Measurements from ENCODE around the gene ZNF879. TPM values are rescaled to one million over a fixed set of nuclear protein-coding genes. Genes with fewer than 3 reads are reported as not detected.

Gene ZNF879
- total and polyA plus RNA-seq, 7 experiments from 2014 or later = 4.2 to 20.0 (median 6.5) TPM

DNA sequence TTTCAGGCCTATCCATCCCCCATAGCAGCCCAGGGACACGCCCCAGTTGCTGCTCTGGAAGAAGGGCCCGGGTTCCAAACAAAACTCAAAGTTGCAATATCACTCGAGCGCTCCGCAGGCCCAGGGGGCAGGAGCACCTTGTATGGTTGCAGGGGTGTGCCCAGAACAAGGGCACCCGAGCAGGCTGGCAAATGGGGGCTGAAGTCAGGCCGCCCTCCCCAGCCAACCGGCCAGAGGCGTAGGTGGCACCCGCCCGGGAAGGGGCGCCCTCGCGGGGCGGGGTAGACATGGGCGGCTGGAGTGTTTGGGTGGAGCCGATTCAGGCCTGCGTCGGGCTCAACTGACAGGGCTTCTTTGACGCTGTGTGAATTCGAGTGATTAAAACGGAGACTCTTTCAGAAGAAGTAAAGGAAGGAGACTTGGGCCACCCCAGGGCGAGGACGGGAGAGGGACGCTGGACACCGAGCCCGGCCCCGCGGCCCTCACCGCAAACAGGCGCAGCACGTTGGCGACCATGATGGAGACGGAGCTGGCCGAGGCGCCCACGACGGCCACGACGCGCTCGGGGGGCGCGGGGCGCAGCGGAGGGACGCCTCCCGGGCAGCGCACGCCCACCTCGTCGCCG lies 29.5 kb upstream of the ZNF879 start:
- DNase-seq (no peak), ATAC-seq (no peak)
- no peaks in the 10 kb centered on the region for H3K27me3 ChIP-seq (ENCODE audit: control insufficient read depth in 2 of 2, insufficient read depth in 2 of 2, low read length in 2 of 2)
- Mint-ChIP-seq H3K4me1 (peaks cover 0 to 15% (median 9%) of the 10 kb centered on the region in 7 donors), H3K4me3 (peak overlapping the region in 2 of 10 donors; percentile 23 to 60), H3K36me3 (peaks cover 0 to 9% (median 4%) of the 10 kb centered on the region in 5 donors), H3K9me3 (peaks cover 0 to 20% (median 6%) of the 10 kb centered on the region in 11 donors), H3K27ac (no peak overlapping the region), H3K27me3 (peaks cover 22 to 42% (median 30%) of the 10 kb centered on the region in 5 donors)
- H3K4me3 ChIP-seq (ENCODE audit: low read length) = no peak overlapping the region
- intact Hi-C loops (cut with micrococcal nuclease) = no loop called here
- no peaks in the 10 kb centered on the region for H3K4me1 ChIP-seq (ENCODE audit: control insufficient read depth in 2 of 2, insufficient read depth in 2 of 2, low read length in 2 of 2)
- H3K36me3 ChIP-seq (ENCODE audit: control insufficient read depth in 2 of 3, insufficient read depth in 3 of 3, low read length in 3 of 3) = no peaks in the 10 kb centered on the region
- H3K9me3 ChIP-seq (ENCODE audit: control insufficient read depth in 2 of 3, low read length in 3 of 3) = peaks cover 0 to 12% (median 0%) of the 10 kb centered on the region in 3 experiments
- H3K27ac ChIP-seq (ENCODE audit: low read depth, low read length) = no peak overlapping the region
- CTCF ChIA-PET = no interaction called here
- POLR2A ChIA-PET = no interaction called here

DNA sequence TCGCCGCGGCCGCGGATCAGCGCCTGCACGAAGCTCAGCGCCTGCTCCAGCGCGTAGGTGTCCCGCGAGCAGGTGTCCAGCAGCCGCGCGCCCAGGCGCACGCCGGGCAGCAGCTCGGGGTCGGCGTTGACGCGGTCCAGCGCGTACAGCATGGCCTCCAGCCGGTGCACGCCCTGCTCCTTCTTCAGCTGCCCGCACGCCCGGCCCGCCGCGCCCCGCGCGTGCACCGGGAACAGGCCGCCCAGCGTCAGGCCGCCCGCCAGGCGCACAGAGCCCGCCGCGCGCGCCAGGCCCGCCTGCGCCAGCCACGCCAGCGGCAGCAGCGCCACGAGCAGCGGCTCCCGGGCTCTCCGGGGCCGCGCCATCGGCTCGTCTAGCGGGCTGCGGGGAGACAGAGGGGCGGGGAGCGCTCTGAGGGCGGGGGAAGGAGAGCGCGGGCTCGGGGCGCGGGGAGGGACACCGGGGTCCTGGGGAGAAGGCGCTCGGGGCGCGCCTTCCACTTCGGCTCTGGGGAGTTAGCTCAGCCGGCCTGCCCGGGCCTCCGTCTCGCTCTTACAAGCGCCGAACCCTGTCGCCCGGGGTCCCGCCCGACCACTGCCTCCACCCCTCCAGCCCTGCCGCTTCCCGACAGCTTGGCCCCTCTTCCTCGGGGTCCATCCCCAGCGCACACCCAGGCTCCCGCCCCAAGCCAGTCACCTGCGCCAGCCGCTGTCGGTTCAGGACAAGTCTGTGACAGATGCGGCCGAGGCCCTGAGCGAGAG lies 28.8 kb upstream of the ZNF879 start, which contains the start of gene GRM6:
Gene GRM6, minus strand, starts transcription at position 741 of the 761 bp plus-strand sequence. Its CDS starts 376 bp downstream, at position 365.
- DNase-seq (no peak), ATAC-seq (no peak)
- H3K36me3 ChIP-seq (ENCODE audit: control insufficient read depth in 2 of 3, insufficient read depth in 3 of 3, low read length in 3 of 3) = no peaks in the 10 kb centered on the region
- peaks cover 0 to 18% (median 6%) of the 10 kb centered on the region in 11 donors for H3K9me3 Mint-ChIP-seq
- peaks cover 22 to 42% (median 30%) of the 10 kb centered on the region in 5 donors for H3K27me3 Mint-ChIP-seq
- intact Hi-C loops (cut with micrococcal nuclease) = no loop called here
- peak within 1 kb of the TSS in 2 of 9 donors; percentile 25 to 62 for H3K27ac Mint-ChIP-seq
- H3K9me3 ChIP-seq (ENCODE audit: control insufficient read depth in 2 of 3, low read length in 3 of 3) = peaks cover 0 to 6% (median 0%) of the 10 kb centered on the region in 3 experiments
- CTCF ChIA-PET = no interaction called here
- H3K4me1 ChIP-seq (ENCODE audit: control insufficient read depth in 2 of 2, insufficient read depth in 2 of 2, low read length in 2 of 2) = no peaks in the 10 kb centered on the region
- peak within 1 kb of the TSS in 3 of 10 donors; percentile 44 to 66 (median 46) for H3K4me3 Mint-ChIP-seq
- POLR2A ChIA-PET = no interaction called here
- peaks cover 0 to 9% (median 4%) of the 10 kb centered on the region in 5 donors for H3K36me3 Mint-ChIP-seq
- H3K27ac ChIP-seq (ENCODE audit: low read depth, low read length) = no peak within 1 kb of the TSS
- peaks cover 0 to 15% (median 9%) of the 10 kb centered on the region in 7 donors for H3K4me1 Mint-ChIP-seq
- H3K4me3 ChIP-seq (ENCODE audit: low read length) = no peak within 1 kb of the TSS
- no peaks in the 10 kb centered on the region for H3K27me3 ChIP-seq (ENCODE audit: control insufficient read depth in 2 of 2, insufficient read depth in 2 of 2, low read length in 2 of 2)

DNA sequence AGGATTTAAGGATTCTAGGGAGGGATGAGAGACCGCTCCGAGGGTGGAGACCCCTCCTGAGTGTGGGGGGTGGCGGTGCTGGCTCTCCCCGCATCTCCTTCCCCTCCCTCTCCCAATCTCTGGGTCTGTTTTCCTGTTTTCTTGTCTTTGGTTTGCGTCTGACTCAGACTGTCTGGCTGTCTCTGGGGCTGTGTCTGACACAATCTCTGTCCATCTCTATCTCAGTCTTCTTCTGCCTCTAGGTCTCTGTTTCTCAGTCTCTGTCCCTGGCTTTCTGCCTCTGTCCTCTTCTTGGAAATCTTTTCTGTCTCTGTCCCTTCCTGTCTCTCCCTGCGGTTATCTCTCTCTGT lies 28.3 kb upstream of the ZNF879 start:
- Mint-ChIP-seq H3K27ac (peak overlapping the region in 2 of 9 donors; percentile 25 to 62), H3K9me3 (peaks cover 0 to 16% (median 3%) of the 10 kb centered on the region in 11 donors), H3K36me3 (peaks cover 0 to 8% (median 4%) of the 10 kb centered on the region in 5 donors), H3K27me3 (peaks cover 22 to 42% (median 35%) of the 10 kb centered on the region in 5 donors), H3K4me1 (peaks cover 0 to 15% (median 9%) of the 10 kb centered on the region in 7 donors), H3K4me3 (peak overlapping the region in 3 of 10 donors; percentile 44 to 66 (median 46))
- H3K4me1 ChIP-seq (ENCODE audit: control insufficient read depth in 2 of 2, insufficient read depth in 2 of 2, low read length in 2 of 2) = no peaks in the 10 kb centered on the region
- intact Hi-C loops (cut with micrococcal nuclease) = no loop called here
- ChIA-PET POLR2A (no interaction called here), CTCF (no interaction called here)
- H3K4me3 ChIP-seq (ENCODE audit: low read length) = no peak overlapping the region
- H3K27ac ChIP-seq (ENCODE audit: low read depth, low read length) = no peak overlapping the region
- DNase-seq = no peak
- no peak for ATAC-seq
- H3K9me3 ChIP-seq (ENCODE audit: control insufficient read depth in 2 of 3, low read length in 3 of 3) = peaks cover 0 to under 1% (median 0%) of the 10 kb centered on the region in 3 experiments
- no peaks in the 10 kb centered on the region for H3K27me3 ChIP-seq (ENCODE audit: control insufficient read depth in 2 of 2, insufficient read depth in 2 of 2, low read length in 2 of 2)
- H3K36me3 ChIP-seq (ENCODE audit: control insufficient read depth in 2 of 3, insufficient read depth in 3 of 3, low read length in 3 of 3) = no peaks in the 10 kb centered on the region

DNA sequence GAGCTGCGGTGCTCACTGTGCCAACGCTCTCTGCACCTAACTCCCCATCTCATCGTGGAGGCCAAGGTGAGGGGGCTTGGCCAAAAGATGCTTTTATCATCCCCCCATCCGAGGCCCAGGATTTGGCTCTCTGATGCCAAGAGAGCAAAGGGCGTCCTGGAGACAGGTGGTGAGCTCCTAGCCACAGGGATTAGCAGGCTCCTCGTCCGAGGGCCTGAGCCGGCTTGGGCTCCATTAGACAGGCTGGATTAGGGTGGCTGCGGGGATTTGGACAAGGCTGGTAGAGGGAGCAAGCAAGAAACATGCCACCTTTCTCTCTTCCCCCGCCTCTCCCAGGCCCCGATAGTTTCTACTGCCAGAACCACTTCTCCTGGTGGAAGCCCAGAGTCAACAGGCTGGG lies 27.4 kb upstream of the ZNF879 start:
- ATAC-seq = no peak
- H3K27ac ChIP-seq (ENCODE audit: low read depth, low read length) = no peak overlapping the region
- H3K4me3 Mint-ChIP-seq = no peak overlapping the region
- POLR2A ChIA-PET = no interaction called here
- peaks cover 0 to 15% (median 9%) of the 10 kb centered on the region in 7 donors for H3K4me1 Mint-ChIP-seq
- intact Hi-C loops (cut with micrococcal nuclease) = no loop called here
- DNase-seq = no peak
- CTCF ChIA-PET = no interaction called here
- H3K27me3 Mint-ChIP-seq = peaks cover 22 to 46% (median 38%) of the 10 kb centered on the region in 5 donors
- no peaks in the 10 kb centered on the region for H3K27me3 ChIP-seq (ENCODE audit: control insufficient read depth in 2 of 2, insufficient read depth in 2 of 2, low read length in 2 of 2)
- H3K9me3 ChIP-seq (ENCODE audit: control insufficient read depth in 2 of 3, low read length in 3 of 3) = no peaks in the 10 kb centered on the region
- no peak overlapping the region for H3K4me3 ChIP-seq (ENCODE audit: low read length)
- H3K27ac Mint-ChIP-seq = no peak overlapping the region
- H3K36me3 ChIP-seq (ENCODE audit: control insufficient read depth in 2 of 3, insufficient read depth in 3 of 3, low read length in 3 of 3) = no peaks in the 10 kb centered on the region
- H3K4me1 ChIP-seq (ENCODE audit: control insufficient read depth in 2 of 2, insufficient read depth in 2 of 2, low read length in 2 of 2) = no peaks in the 10 kb centered on the region
- peaks cover 0 to 8% (median 4%) of the 10 kb centered on the region in 5 donors for H3K36me3 Mint-ChIP-seq
- peaks cover 0 to 19% (median 4%) of the 10 kb centered on the region in 11 donors for H3K9me3 Mint-ChIP-seq

DNA sequence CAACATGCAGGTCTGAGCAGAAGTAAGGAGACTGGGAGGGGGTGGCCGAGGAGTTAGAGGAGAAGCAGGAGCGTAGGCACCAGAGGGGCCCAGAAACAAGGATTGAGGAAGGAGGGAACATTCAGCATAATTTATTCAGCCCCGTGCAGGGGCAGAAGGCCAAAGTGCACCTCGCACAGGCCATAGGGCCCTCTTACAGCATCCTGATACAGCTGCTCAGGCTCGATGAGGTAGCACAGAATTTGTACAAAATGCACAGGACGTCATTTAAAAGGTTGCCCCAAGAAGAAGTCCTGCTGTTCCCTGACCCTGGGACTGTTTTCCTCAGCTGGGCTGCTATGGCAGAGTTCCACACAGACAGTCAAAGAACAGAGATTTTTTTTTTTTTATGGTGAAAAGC lies 26.4 kb upstream of the ZNF879 start:
- ATAC-seq (no peak), DNase-seq (no peak)
- Histone ChIP-seq H3K4me3 (ENCODE audit: low read length) (no peak overlapping the region), H3K9me3 (ENCODE audit: control insufficient read depth in 2 of 3, low read length in 3 of 3) (no peaks in the 10 kb centered on the region), H3K27me3 (ENCODE audit: control insufficient read depth in 2 of 2, insufficient read depth in 2 of 2, low read length in 2 of 2) (no peaks in the 10 kb centered on the region), H3K36me3 (ENCODE audit: control insufficient read depth in 2 of 3, insufficient read depth in 3 of 3, low read length in 3 of 3) (no peaks in the 10 kb centered on the region), H3K4me1 (ENCODE audit: control insufficient read depth in 2 of 2, insufficient read depth in 2 of 2, low read length in 2 of 2) (no peaks in the 10 kb centered on the region), H3K27ac (ENCODE audit: low read depth, low read length) (no peak overlapping the region)
- Mint-ChIP-seq H3K9me3 (peaks cover 0 to 20% (median 6%) of the 10 kb centered on the region in 11 donors), H3K4me1 (peaks cover 0 to 15% (median 9%) of the 10 kb centered on the region in 7 donors), H3K36me3 (peaks cover 0 to 9% (median 4%) of the 10 kb centered on the region in 5 donors), H3K27ac (no peak overlapping the region), H3K27me3 (peaks cover 22 to 45% (median 37%) of the 10 kb centered on the region in 5 donors), H3K4me3 (no peak overlapping the region)
- intact Hi-C loops (cut with micrococcal nuclease) = no loop called here
- ChIA-PET POLR2A (no interaction called here), CTCF (no interaction called here)

DNA sequence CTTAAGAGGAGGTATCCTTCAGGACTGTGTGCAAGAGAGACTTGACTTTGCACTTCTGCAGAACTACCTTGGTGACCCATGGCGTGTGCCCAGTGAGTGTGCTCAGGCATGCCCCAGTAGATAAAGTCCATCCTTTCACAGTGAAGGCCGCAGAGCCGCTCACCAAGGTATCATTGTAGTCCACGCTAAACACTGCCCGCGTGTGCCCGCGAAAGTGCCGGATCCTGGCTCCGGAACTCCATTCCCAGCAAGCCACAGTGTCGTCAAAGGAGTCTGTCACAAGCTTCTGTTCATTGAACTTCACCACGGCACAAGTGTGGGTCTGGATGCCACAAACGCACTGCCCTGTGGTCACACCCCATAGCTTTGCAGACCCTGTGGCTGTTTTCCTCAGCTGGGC lies 25.2 kb upstream of the ZNF879 start:
- Histone ChIP-seq H3K9me3 (ENCODE audit: control insufficient read depth in 2 of 3, low read length in 3 of 3) (no peaks in the 10 kb centered on the region), H3K4me3 (ENCODE audit: low read length) (no peak overlapping the region), H3K27me3 (ENCODE audit: control insufficient read depth in 2 of 2, insufficient read depth in 2 of 2, low read length in 2 of 2) (no peaks in the 10 kb centered on the region), H3K27ac (ENCODE audit: low read depth, low read length) (no peak overlapping the region), H3K4me1 (ENCODE audit: control insufficient read depth in 2 of 2, insufficient read depth in 2 of 2, low read length in 2 of 2) (no peaks in the 10 kb centered on the region), H3K36me3 (ENCODE audit: control insufficient read depth in 2 of 3, insufficient read depth in 3 of 3, low read length in 3 of 3) (no peaks in the 10 kb centered on the region)
- ChIA-PET CTCF (no interaction called here), POLR2A (no interaction called here)
- no peak for DNase-seq
- H3K9me3 Mint-ChIP-seq = peaks cover 0 to 28% (median 15%) of the 10 kb centered on the region in 11 donors
- peaks cover 14 to 42% (median 34%) of the 10 kb centered on the region in 5 donors for H3K27me3 Mint-ChIP-seq
- no peak overlapping the region for H3K27ac Mint-ChIP-seq
- intact Hi-C loops (cut with micrococcal nuclease) = no loop called here
- no peak overlapping the region for H3K4me3 Mint-ChIP-seq
- H3K36me3 Mint-ChIP-seq = peaks cover 0 to 14% (median 5%) of the 10 kb centered on the region in 5 donors
- peaks cover 0 to 12% (median 7%) of the 10 kb centered on the region in 7 donors for H3K4me1 Mint-ChIP-seq
- ATAC-seq = no peak

Measured in naive thymus-derived CD4-positive, alpha-beta T cell (primary cell).